Body of pancreas (tissue), 4 donors: ENCODE data around the gene AP3D1.

ENCODE experiments used
- CTCF ChIP-seq, 7 experiments: fragments of 450-650 bp in 4 of 7; fragments of 200-600 bp in 3 of 7; sonication (generic) in 3 of 7; IDR thresholded peaks; one replicate each; pipeline ENCODE4 v1.5.1; 2016 to 2019; ENCODE audit warnings: antibody characterized with exemption in 7 of 7
- POLR2A ChIP-seq, 3 donors: fragments of 450-650 bp; IDR thresholded peaks; one replicate each; pipeline ENCODE4 v1.6.1; 2016; ENCODE audit warnings: antibody characterized with exemption in 3 of 3, mild to moderate bottlenecking in 2 of 3

DNA sequence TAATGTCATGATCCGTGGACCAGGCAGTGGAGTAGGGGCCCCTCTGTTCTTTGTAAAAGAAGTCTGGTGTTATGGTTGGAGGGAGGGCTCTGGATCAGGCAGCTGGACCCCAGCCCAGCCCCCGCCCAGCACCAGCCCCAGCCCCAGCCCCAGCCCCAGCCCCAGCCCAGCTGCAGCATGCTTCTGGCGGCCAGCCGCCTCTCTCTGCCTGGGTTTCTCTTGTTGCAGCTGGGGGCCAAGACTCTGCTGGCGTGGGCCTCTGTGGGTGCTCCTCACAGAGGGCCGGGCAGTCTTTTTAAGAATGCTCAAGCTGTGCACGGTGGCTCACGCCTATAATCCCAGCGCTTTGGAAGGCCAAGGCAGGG lies 30.2 kb upstream of the AP3D1 start:
- TF ChIP-seq CTCF (IDR thresholded peaks at IDR 0.05), result no peak
- TF ChIP-seq POLR2A (IDR thresholded peaks at IDR 0.05), result no peak
